ENCODE results near the gene RNF20.

The RNF20 gene

GRCh38 chr9:101590901-101591300, 57.2 kb downstream of the RNF20 start:
- DNase-seq, result no peak

- DNase-seq, result no peak
These were observed 58.3 kb downstream of the RNF20 start for GRCh38 chr9:101591787-101592446.

GRCh38 chr9:101592788-101593187, 59.1 kb downstream of the RNF20 start:
- DNase-seq, result no peak

- DNase-seq, result no peak
These were observed 59.7 kb downstream of the RNF20 start for GRCh38 chr9:101593345-101593744.

- no peak for DNase-seq
These were observed 61.1 kb downstream of the RNF20 start, which contains the start of gene PPP3R2 for GRCh38 chr9:101594796-101595195. PPP3R2 (minus strand) TSS chr9:101594969; CDS start chr9:101594921, 48 bp downstream.

- peak; percentile 6 for DNase-seq
These were observed 68.5 kb downstream of the RNF20 start for GRCh38 chr9:101601904-101602765.

GRCh38 chr9:101604296-101604695, 70.6 kb downstream of the RNF20 start:
- DNase-seq, result no peak

GRCh38 chr9:101605547-101605946, 71.9 kb downstream of the RNF20 start:
- DNase-seq, result no peak
